ENCODE data around the gene EOLA2. TPM values are rescaled to one million over a fixed set of nuclear protein-coding genes. Genes with fewer than 3 reads are reported as not detected.

EOLA2 gene
- total and polyA plus RNA-seq, 9 of the 15 experiments (the other 6 are each of a cell fraction or from before 2014, with no cell fraction given) = 27.7 to 61.5 (median 44.3) TPM

DNA sequence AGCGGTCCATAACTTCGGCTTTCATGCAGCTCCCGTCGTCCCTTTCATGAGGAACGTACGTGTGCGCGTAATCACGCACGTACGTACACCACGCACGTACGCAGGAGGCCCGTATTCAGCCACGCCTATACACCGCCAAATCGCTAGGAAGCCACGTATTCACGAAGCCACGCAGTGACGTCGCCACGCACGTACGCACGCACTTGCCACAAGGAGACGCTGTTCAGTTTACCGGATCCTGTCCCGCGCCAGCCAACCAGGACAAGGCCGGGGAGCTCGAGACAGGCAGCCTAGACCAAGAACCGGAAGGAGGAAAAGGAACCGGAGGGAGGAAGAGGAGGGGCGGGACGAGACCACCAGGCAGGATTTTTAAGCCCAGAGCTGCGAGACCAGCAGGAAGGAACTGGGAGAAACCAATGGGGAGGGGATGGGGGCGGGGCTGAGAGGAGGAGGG, at the start of gene EOLA2 (continued):
- TF ChIP-seq, protein P1, sequence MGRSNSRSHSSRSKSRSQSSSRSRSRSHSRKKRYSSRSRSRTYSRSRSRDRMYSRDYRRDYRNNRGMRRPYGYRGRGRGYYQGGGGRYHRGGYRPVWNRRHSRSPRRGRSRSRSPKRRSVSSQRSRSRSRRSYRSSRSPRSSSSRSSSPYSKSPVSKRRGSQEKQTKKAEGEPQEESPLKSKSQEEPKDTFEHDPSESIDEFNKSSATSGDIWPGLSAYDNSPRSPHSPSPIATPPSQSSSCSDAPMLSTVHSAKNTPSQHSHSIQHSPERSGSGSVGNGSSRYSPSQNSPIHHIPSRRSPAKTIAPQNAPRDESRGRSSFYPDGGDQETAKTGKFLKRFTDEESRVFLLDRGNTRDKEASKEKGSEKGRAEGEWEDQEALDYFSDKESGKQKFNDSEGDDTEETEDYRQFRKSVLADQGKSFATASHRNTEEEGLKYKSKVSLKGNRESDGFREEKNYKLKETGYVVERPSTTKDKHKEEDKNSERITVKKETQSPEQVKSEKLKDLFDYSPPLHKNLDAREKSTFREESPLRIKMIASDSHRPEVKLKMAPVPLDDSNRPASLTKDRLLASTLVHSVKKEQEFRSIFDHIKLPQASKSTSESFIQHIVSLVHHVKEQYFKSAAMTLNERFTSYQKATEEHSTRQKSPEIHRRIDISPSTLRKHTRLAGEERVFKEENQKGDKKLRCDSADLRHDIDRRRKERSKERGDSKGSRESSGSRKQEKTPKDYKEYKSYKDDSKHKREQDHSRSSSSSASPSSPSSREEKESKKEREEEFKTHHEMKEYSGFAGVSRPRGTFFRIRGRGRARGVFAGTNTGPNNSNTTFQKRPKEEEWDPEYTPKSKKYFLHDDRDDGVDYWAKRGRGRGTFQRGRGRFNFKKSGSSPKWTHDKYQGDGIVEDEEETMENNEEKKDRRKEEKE (IDR thresholded peaks at IDR 0.05; ENCODE audit: borderline replicate concordance in 1 of 2, control insufficient read depth in 1 of 2, low read depth in 2 of 2, low read length in 1 of 2) = no peak
- TF ChIP-seq TEAD2 (tag; IDR thresholded peaks at IDR 0.05) (no peak), PML (IDR thresholded peaks at IDR 0.05; ENCODE audit: low read length) (peak; percentile 26; the same call in 1 of the 2 replicates), ELF2 (CRISPR knock-in tag; IDR thresholded peaks at IDR 0.05) (no peak; the same call in 1 of the 2 replicates), CREM (IDR thresholded peaks at IDR 0.05; ENCODE audit: low read depth) (peak; percentile 99), FOXK2 (conservative IDR thresholded peaks at IDR 0.05 in 1 of 2, IDR thresholded peaks at IDR 0.05 in 1 of 2; ENCODE audit: low read depth in 2 of 2) (peak; percentile 80 to 82; a peak in 3 of 4 replicates), TCF3 (CRISPR knock-in tag; IDR thresholded peaks at IDR 0.05) (no peak), CC2D1A (IDR thresholded peaks at IDR 0.05) (no peak), MYBL2 (IDR thresholded peaks at IDR 0.05; ENCODE audit: low read depth) (no peak), MYBL2 (CRISPR knock-in tag; IDR thresholded peaks at IDR 0.05; ENCODE audit: borderline replicate concordance) (no peak), TFAP4 (CRISPR knock-in tag; IDR thresholded peaks at IDR 0.05; ENCODE audit: borderline replicate concordance) (peak; percentile 50; the same call in 1 of the 2 replicates), MIER1 (IDR thresholded peaks at IDR 0.05; ENCODE audit: low read depth) (no peak), DIDO1 (tag; IDR thresholded peaks at IDR 0.05; ENCODE audit: low read depth) (no peak; the same call in 1 of the 2 replicates), ZC3H4 (CRISPR knock-in tag; IDR thresholded peaks at IDR 0.05; ENCODE audit: borderline replicate concordance) (no peak), CCNT2 (IDR thresholded peaks at IDR 0.05; ENCODE audit: borderline replicate concordance, extremely low read depth, insufficient read length, low read depth, low read length) (no peak)
- TF ChIP-seq, protein P2, sequence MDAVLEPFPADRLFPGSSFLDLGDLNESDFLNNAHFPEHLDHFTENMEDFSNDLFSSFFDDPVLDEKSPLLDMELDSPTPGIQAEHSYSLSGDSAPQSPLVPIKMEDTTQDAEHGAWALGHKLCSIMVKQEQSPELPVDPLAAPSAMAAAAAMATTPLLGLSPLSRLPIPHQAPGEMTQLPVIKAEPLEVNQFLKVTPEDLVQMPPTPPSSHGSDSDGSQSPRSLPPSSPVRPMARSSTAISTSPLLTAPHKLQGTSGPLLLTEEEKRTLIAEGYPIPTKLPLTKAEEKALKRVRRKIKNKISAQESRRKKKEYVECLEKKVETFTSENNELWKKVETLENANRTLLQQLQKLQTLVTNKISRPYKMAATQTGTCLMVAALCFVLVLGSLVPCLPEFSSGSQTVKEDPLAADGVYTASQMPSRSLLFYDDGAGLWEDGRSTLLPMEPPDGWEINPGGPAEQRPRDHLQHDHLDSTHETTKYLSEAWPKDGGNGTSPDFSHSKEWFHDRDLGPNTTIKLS (IDR thresholded peaks at IDR 0.05; ENCODE audit: borderline replicate concordance, low read depth) = peak; percentile 99
- TF ChIP-seq, protein P3, sequence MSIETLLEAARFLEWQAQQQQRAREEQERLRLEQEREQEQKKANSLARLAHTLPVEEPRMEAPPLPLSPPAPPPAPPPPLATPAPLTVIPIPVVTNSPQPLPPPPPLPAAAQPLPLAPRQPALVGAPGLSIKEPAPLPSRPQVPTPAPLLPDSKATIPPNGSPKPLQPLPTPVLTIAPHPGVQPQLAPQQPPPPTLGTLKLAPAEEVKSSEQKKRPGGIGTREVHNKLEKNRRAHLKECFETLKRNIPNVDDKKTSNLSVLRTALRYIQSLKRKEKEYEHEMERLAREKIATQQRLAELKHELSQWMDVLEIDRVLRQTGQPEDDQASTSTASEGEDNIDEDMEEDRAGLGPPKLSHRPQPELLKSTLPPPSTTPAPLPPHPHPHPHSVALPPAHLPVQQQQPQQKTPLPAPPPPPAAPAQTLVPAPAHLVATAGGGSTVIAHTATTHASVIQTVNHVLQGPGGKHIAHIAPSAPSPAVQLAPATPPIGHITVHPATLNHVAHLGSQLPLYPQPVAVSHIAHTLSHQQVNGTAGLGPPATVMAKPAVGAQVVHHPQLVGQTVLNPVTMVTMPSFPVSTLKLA (conservative IDR thresholded peaks at IDR 0.05) = peak; percentile 56 to 71
- TF ChIP-seq, protein P4, sequence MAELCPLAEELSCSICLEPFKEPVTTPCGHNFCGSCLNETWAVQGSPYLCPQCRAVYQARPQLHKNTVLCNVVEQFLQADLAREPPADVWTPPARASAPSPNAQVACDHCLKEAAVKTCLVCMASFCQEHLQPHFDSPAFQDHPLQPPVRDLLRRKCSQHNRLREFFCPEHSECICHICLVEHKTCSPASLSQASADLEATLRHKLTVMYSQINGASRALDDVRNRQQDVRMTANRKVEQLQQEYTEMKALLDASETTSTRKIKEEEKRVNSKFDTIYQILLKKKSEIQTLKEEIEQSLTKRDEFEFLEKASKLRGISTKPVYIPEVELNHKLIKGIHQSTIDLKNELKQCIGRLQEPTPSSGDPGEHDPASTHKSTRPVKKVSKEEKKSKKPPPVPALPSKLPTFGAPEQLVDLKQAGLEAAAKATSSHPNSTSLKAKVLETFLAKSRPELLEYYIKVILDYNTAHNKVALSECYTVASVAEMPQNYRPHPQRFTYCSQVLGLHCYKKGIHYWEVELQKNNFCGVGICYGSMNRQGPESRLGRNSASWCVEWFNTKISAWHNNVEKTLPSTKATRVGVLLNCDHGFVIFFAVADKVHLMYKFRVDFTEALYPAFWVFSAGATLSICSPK (IDR thresholded peaks at IDR 0.05; ENCODE audit: borderline replicate concordance) = no peak

All from K562 (cell line).